Measurements from ENCODE around the gene PRKAR2B.

- no peak for TF ChIP-seq CTCF (IDR thresholded peaks at IDR 0.05)
- TF ChIP-seq POLR2A (IDR thresholded peaks at IDR 0.05), result no peak
Measured at GRCh38 chr7:107160389-107160788, 115.9 kb downstream of the PRKAR2B start.

Data from Peyer's patch (tissue), 4 donors.